Progenitor cell of endocrine pancreas (in vitro differentiated cells): ENCODE measurements around the gene SLC9C2. TPM values are rescaled to one million over a fixed set of nuclear protein-coding genes. Genes with fewer than 3 reads are reported as not detected.
A peak's percentile ranks its signal among the peaks of the same experiment; 100 is the strongest.

ENCODE experiments used
- DNase-seq: peaks from one replicate; pipeline ENCODE4 v3.0.0; 2021; ENCODE audit warnings: low spot score; ENCODE audit not compliant: unreplicated experiment
- H3K27ac Mint-ChIP-seq: 2 replicates; pipeline ENCODE4 v1.8.0; 2021; ENCODE audit warnings: mild to moderate bottlenecking, moderate library complexity, mixed read lengths
- H3K27me3 Mint-ChIP-seq: 2 replicates; pipeline ENCODE4 v1.8.0; 2021; ENCODE audit warnings: mixed read lengths
- H3K36me3 Mint-ChIP-seq: 2 replicates; pipeline ENCODE4 v1.8.0; 2022; ENCODE audit warnings: mixed read lengths; ENCODE audit not compliant: insufficient read depth
- H3K4me1 Mint-ChIP-seq: 2 replicates; pipeline ENCODE4 v1.8.0; 2021; ENCODE audit warnings: low read depth, mixed read lengths
- H3K4me3 Mint-ChIP-seq: 2 replicates; pipeline ENCODE4 v1.8.0; 2021; ENCODE audit warnings: low read depth, mild to moderate bottlenecking, moderate library complexity, mixed read lengths
- H3K9me3 Mint-ChIP-seq: 2 replicates; pipeline ENCODE4 v1.8.0; 2021; ENCODE audit warnings: low read depth, mixed read lengths
- total RNA-seq: library from RNA; stranded (reverse); gene quantifications from 2 replicates; pipeline ENCODE4 v1.2.1, GENCODE V29; 2021
- TF ChIP-seq, protein P1 (sequence below): fragments of 200-600 bp; sonication (generic); IDR thresholded peaks from one replicate; pipeline ENCODE4 v1.5.0; 2021; ENCODE audit warnings: antibody characterized with exemption, mild to moderate bottlenecking; ENCODE audit not compliant: unreplicated experiment

The SLC9C2 gene
- total RNA-seq, 1 donor from 2014 or later = not detected

DNA sequence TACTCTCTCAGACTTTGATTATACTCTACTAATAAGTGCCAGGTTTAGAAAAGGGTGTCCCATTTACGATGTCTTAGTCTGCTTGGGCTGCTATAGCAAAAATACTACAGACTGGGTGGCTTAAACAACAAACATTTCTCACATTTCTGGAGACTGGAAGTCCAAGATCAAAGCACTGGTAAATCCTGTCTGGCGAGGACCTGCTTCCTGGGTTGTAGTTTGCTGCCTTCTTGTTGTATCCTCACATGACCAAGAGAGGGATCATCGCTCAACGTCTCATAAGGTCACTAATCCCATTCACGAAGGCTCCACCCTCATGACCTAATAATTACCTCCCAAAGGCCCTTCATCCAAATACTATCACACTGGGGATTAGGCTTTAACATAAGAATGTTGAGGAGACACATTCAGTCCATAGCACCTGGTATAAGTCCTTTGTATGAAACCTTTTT is 113.7 kb downstream of the SLC9C2 start:
- no peaks in the 10 kb centered on the region for H3K4me1 Mint-ChIP-seq
- peaks cover 10% of the 10 kb centered on the region for H3K9me3 Mint-ChIP-seq
- TF ChIP-seq, protein P1, sequence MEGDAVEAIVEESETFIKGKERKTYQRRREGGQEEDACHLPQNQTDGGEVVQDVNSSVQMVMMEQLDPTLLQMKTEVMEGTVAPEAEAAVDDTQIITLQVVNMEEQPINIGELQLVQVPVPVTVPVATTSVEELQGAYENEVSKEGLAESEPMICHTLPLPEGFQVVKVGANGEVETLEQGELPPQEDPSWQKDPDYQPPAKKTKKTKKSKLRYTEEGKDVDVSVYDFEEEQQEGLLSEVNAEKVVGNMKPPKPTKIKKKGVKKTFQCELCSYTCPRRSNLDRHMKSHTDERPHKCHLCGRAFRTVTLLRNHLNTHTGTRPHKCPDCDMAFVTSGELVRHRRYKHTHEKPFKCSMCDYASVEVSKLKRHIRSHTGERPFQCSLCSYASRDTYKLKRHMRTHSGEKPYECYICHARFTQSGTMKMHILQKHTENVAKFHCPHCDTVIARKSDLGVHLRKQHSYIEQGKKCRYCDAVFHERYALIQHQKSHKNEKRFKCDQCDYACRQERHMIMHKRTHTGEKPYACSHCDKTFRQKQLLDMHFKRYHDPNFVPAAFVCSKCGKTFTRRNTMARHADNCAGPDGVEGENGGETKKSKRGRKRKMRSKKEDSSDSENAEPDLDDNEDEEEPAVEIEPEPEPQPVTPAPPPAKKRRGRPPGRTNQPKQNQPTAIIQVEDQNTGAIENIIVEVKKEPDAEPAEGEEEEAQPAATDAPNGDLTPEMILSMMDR = no peak
- peak overlapping the region; percentile 2 for H3K27ac Mint-ChIP-seq
- peaks cover 48% of the 10 kb centered on the region for H3K36me3 Mint-ChIP-seq
- H3K4me3 Mint-ChIP-seq = no peak overlapping the region
- no peaks in the 10 kb centered on the region for H3K27me3 Mint-ChIP-seq
- DNase-seq = no peak

DNA sequence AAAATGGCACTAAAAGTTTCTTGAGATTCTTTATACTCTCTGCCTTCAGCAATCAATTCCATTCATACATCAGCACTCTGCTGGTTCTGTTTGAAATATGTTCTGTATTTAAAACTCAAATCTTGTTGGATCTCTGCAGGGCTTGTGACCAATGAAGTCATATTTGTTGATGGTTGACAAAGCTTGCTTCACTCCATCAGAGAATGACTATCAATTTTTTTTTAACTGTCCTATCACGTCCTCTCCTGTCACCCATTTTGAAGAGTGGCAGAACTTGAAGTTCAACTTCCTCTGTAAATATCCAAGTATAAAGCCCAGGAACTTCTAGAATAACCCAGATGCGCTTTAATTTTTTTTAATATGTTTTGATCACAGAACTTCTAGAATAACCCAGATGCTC is 114.9 kb downstream of the SLC9C2 start:
- H3K4me3 Mint-ChIP-seq = no peak overlapping the region
- TF ChIP-seq, protein P1 = no peak
- peaks cover 47% of the 10 kb centered on the region for H3K36me3 Mint-ChIP-seq
- DNase-seq = no peak
- no peaks in the 10 kb centered on the region for H3K4me1 Mint-ChIP-seq
- H3K9me3 Mint-ChIP-seq = peaks cover 2% of the 10 kb centered on the region
- H3K27ac Mint-ChIP-seq = no peak overlapping the region
- H3K27me3 Mint-ChIP-seq = no peaks in the 10 kb centered on the region

DNA sequence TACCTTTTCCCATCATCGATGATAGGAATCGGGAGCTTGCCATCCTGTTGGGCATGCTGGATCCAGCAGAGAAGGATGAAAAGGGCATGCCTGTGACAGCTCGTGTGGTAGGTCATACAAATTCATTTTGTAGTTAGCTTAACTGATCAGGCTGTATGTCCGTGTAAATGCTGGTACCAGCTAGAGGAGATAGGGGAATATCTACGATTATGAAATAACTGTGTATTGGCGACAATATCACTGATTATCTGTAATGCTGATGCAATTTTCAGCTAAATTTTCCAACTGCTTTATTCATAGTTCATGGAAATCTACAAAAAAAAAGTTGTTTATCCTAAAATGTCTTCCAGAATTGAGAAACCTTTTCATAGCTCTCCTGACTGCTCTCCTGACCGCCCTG is 117.5 kb downstream of the SLC9C2 start:
- no peak for DNase-seq
- Mint-ChIP-seq H3K9me3 (no peaks in the 10 kb centered on the region), H3K27me3 (no peaks in the 10 kb centered on the region), H3K36me3 (peaks cover 60% of the 10 kb centered on the region), H3K27ac (no peak overlapping the region), H3K4me1 (peaks cover 4% of the 10 kb centered on the region), H3K4me3 (no peak overlapping the region)
- TF ChIP-seq, protein P1 = no peak

DNA sequence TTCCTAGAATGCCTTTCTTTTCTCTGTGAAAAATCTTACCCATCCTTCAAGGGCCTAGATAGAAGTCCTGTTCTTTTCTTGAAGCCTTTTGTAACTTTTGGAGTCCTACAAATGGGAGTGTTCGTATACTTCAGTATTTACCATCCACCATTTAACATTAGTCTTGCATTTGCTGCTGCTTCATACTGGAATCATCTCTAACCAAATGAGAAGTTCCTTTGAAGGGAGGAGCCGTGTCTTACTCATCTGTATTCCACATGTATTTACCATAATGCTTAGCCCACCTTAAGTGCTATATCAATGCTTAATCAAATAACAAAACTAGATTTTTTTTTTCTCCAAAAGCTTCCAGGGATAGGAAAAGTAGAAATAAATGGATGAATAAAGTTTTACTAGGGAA is 118.6 kb downstream of the SLC9C2 start:
- no peak overlapping the region for H3K27ac Mint-ChIP-seq
- H3K4me1 Mint-ChIP-seq = peaks cover 13% of the 10 kb centered on the region
- no peaks in the 10 kb centered on the region for H3K9me3 Mint-ChIP-seq
- peaks cover 62% of the 10 kb centered on the region for H3K36me3 Mint-ChIP-seq
- TF ChIP-seq, protein P1 = no peak
- no peak overlapping the region for H3K4me3 Mint-ChIP-seq
- DNase-seq = no peak
- H3K27me3 Mint-ChIP-seq = no peaks in the 10 kb centered on the region

DNA sequence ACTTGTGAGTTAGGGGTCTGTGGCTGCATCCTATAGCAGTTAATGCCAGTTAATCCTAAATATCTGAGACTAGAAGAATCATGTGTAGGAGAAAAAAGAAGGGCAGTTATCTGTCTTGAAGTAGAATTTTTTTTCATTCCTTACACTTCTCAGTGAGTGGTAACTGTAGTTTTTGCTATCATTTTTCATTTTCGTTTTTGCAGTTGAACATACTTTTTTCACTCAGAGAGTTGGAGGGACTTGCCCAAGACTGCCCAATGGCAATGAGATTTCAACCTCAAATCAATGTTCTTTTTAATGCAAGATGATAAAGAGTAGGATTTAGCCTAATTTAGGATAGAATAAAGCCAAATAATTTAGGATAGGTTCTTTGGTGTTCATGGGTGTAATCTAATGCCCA is 120.2 kb downstream of the SLC9C2 start:
- TF ChIP-seq, protein P1 = no peak
- Mint-ChIP-seq H3K27me3 (no peaks in the 10 kb centered on the region), H3K4me3 (no peak overlapping the region), H3K9me3 (no peaks in the 10 kb centered on the region), H3K27ac (no peak overlapping the region), H3K36me3 (peaks cover 49% of the 10 kb centered on the region), H3K4me1 (peaks cover 26% of the 10 kb centered on the region)
- DNase-seq = no peak
